GM12891 (cell line): Measurements from ENCODE around the gene IRX5. TPM values are rescaled to one million over a fixed set of nuclear protein-coding genes. Genes with fewer than 3 reads are reported as not detected.

Experiments
- DNase-seq: peaks from one replicate; pipeline ENCODE4 v3.0.0; 2011; ENCODE audit warnings: low spot score; ENCODE audit not compliant: insufficient read length
- FAIRE-seq: peaks from 2 replicates; lab custom pipeline; 2011; peaks lifted over from hg19 to GRCh38; lab: Jason Lieb, UNC
- PAX5 ChIP-seq: IDR thresholded peaks from 2 replicates; pipeline ENCODE4 v1.6.1; 2011; ENCODE audit warnings: low read length, moderate library complexity, mild to moderate bottlenecking; ENCODE audit not compliant: insufficient read depth, severe bottlenecking
- POLR2A ChIP-seq: IDR thresholded peaks from 2 replicates; pipeline ENCODE4 v1.6.1; 2011; ENCODE audit warnings: low read depth, low read length, control low read depth
- POLR2AphosphoS5 ChIP-seq: IDR thresholded peaks from 2 replicates; pipeline ENCODE4 v1.6.1; 2011; ENCODE audit warnings: low read depth, low read length, control low read depth
- POU2F2 ChIP-seq: IDR thresholded peaks from 2 replicates; pipeline ENCODE4 v1.6.1; 2011; ENCODE audit warnings: low read depth, mild to moderate bottlenecking, control low read depth, low read length, moderate library complexity
- SPI1 ChIP-seq: IDR thresholded peaks from 2 replicates; pipeline ENCODE4 v1.6.1; 2011; ENCODE audit warnings: low read depth, low read length, control low read depth
- TAF1 ChIP-seq: IDR thresholded peaks from 2 replicates; pipeline ENCODE4 v1.6.1; 2011; ENCODE audit warnings: low read depth, low read length, control low read depth
- polyA plus RNA-seq: library from polyadenylated mRNA; unstranded; fragments of >200 nt; gene quantifications from one replicate; pipeline ENCODE4 v1.2.1, GENCODE V29; 2012; ENCODE audit warnings: low read depth, missing spikeins, inconsistent platforms; ENCODE audit not compliant: missing spikeins

The IRX5 gene
- polyA plus RNA-seq, result not detected

- TF ChIP-seq POLR2A (no peak), POLR2AphosphoS5 (no peak), TAF1 (no peak), PAX5 (no peak), POU2F2 (no peak), SPI1 (no peak)
- DNase-seq, result no peak
- no peak for FAIRE-seq
These were observed at the start of gene IRX5 for GRCh38 chr16:54930005-54930868. TSS of gene IRX5 (plus strand) at chr16:54930865. CDS start at chr16:54931199, 334 bp downstream.

- FAIRE-seq (no peak), DNase-seq (no peak)
- TF ChIP-seq TAF1 (no peak), POLR2AphosphoS5 (no peak), SPI1 (no peak), POU2F2 (no peak), POLR2A (no peak), PAX5 (no peak)
These were observed 48.1 kb upstream of the IRX5 start for GRCh38 chr16:54882556-54882955.

GRCh38 chr16:54883358-54883757 is 47.3 kb upstream of the IRX5 start:
- DNase-seq (no peak), FAIRE-seq (no peak)
- TF ChIP-seq TAF1 (no peak), POLR2AphosphoS5 (no peak), POU2F2 (no peak), POLR2A (no peak), PAX5 (no peak), SPI1 (no peak)

- no peak for FAIRE-seq
- no peak for TF ChIP-seq POLR2AphosphoS5
- no peak for TF ChIP-seq POLR2A
- no peak for TF ChIP-seq POU2F2
- TF ChIP-seq TAF1, result no peak
- TF ChIP-seq PAX5, result no peak
- TF ChIP-seq SPI1, result no peak
These were observed 44.6 kb upstream of the IRX5 start for GRCh38 chr16:54886078-54886477.

GRCh38 chr16:54890381-54890780 is 40.3 kb upstream of the IRX5 start:
- DNase-seq, result no peak
- FAIRE-seq, result no peak
- TF ChIP-seq POLR2A (no peak), TAF1 (no peak), SPI1 (no peak), PAX5 (no peak), POU2F2 (no peak), POLR2AphosphoS5 (no peak)

More at GRCh38 chr16:54886078-54886477, 44.6 kb upstream of the IRX5 start:
- DNase-seq, result no peak

- DNase-seq (no peak), FAIRE-seq (no peak)
- TF ChIP-seq PAX5 (no peak), SPI1 (no peak), POU2F2 (no peak), POLR2AphosphoS5 (no peak), POLR2A (no peak), TAF1 (no peak)
These were observed 39.3 kb upstream of the IRX5 start for GRCh38 chr16:54891346-54891745.

GRCh38 chr16:54892981-54893380 is 37.7 kb upstream of the IRX5 start:
- no peak for FAIRE-seq
- TF ChIP-seq POLR2A, result no peak
- TF ChIP-seq POLR2AphosphoS5, result no peak
- TF ChIP-seq SPI1, result no peak
- TF ChIP-seq TAF1, result no peak
- no peak for TF ChIP-seq PAX5
- TF ChIP-seq POU2F2, result no peak
- DNase-seq, result no peak

GRCh38 chr16:54897930-54898329 is 32.7 kb upstream of the IRX5 start:
- FAIRE-seq (no peak), DNase-seq (no peak)
- TF ChIP-seq POU2F2, result no peak
- TF ChIP-seq POLR2AphosphoS5, result no peak
- TF ChIP-seq PAX5, result no peak
- no peak for TF ChIP-seq SPI1
- no peak for TF ChIP-seq POLR2A
- no peak for TF ChIP-seq TAF1

- FAIRE-seq, result no peak
- TF ChIP-seq POU2F2 (no peak), POLR2A (no peak), SPI1 (no peak), TAF1 (no peak), POLR2AphosphoS5 (no peak), PAX5 (no peak)
These were observed 29.1 kb upstream of the IRX5 start for GRCh38 chr16:54901606-54902005.

More at GRCh38 chr16:54901606-54902005, 29.1 kb upstream of the IRX5 start:
- DNase-seq, result no peak
